ENCODE results near the gene DHH. TPM values are rescaled to one million over a fixed set of nuclear protein-coding genes. Genes with fewer than 3 reads are reported as not detected.

Gene DHH
- polyA plus RNA-seq, 1 of the 3 experiments (the other 2 are of a cell fraction): 0.13 TPM

DNA sequence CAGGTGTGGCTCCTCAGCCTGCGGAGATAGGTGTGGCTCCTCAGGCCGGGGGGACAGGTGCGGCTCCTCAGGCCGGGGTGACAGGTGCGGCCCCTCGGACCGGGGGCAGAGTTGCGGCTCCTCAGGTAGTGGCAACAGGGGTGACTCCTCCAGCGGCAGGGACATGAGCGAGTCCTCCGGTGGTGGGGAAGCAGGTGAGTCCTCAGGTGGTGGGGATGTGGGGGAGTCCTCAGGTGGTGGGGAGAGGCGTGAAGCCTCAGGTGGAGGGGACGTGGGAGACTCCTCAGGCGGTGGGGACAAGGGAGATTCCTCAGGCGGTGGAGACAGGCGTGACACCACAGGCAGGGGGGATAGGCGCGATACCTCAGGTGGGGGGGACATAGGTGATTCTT lies 43.2 kb downstream of the DHH start:
- peaks cover 43% of the 10 kb centered on the region for H3K79me2 ChIP-seq (ENCODE audit: insufficient read depth)
- H3F3A ChIP-seq (replicated peaks; ENCODE audit: insufficient read depth): peaks cover 6% of the 10 kb centered on the region
- no peak overlapping the region for H3K4me3 ChIP-seq (ENCODE audit: low read depth in 2 of 2, low read length in 1 of 2)
- H3K4me2 ChIP-seq: no peak overlapping the region
- no peak for DNase-seq
- no peak overlapping the region for H2AFZ ChIP-seq (ENCODE audit: low read depth)
- POLR2A ChIA-PET: no interaction called here
- CTCF ChIA-PET: interaction anchor here (3.7 kb wide), 1 partner anchor 13 kb away, joined by 15 read pairs; no protein-coding TSS in a partner anchor
- 98% methylated on average over 18 of the region's 18 CpGs for WGBS (ENCODE audit: low lambda C conversion rate)
- H3K27ac ChIP-seq (ENCODE audit: low read depth in 2 of 2, low read length in 1 of 2): no peak overlapping the region
- H3K27me3 ChIP-seq (ENCODE audit: insufficient read depth): no peaks in the 10 kb centered on the region
- no peak overlapping the region for H3K9ac ChIP-seq
- no peak for TF ChIP-seq ELF1 (IDR thresholded peaks at IDR 0.05)
- no peak for TF ChIP-seq MAX (IDR thresholded peaks at IDR 0.05; ENCODE audit: low read depth)
- no peak for TF ChIP-seq TAF1 (IDR thresholded peaks at IDR 0.05; ENCODE audit: borderline replicate concordance, low read depth, low read length)
- TF ChIP-seq FOSL2 (IDR thresholded peaks at IDR 0.05; ENCODE audit: borderline replicate concordance, low read depth): no peak
- no peak for TF ChIP-seq USF2 (IDR thresholded peaks at IDR 0.05; ENCODE audit: borderline replicate concordance, low read depth, low read length)
- TF ChIP-seq CHD2 (IDR thresholded peaks at IDR 0.05; ENCODE audit: low read length, partially characterized antibody): no peak
- TF ChIP-seq, protein P1, sequence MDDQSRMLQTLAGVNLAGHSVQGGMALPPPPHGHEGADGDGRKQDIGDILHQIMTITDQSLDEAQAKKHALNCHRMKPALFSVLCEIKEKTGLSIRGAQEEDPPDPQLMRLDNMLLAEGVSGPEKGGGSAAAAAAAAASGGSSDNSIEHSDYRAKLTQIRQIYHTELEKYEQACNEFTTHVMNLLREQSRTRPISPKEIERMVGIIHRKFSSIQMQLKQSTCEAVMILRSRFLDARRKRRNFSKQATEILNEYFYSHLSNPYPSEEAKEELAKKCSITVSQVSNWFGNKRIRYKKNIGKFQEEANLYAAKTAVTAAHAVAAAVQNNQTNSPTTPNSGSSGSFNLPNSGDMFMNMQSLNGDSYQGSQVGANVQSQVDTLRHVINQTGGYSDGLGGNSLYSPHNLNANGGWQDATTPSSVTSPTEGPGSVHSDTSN (IDR thresholded peaks at IDR 0.05): no peak
- no peak for TF ChIP-seq MEF2A (IDR thresholded peaks at IDR 0.05; ENCODE audit: borderline replicate concordance, low read depth)
- TF ChIP-seq SIN3A (IDR thresholded peaks at IDR 0.05; ENCODE audit: borderline replicate concordance, low read depth, low read length): no peak
- no peak for TF ChIP-seq MXI1 (IDR thresholded peaks at IDR 0.05; ENCODE audit: low read depth, low read length)
- no peak for TF ChIP-seq GABPA (IDR thresholded peaks at IDR 0.05; ENCODE audit: low read depth)
- TF ChIP-seq RFX5 (IDR thresholded peaks at IDR 0.05; ENCODE audit: low read length): no peak
- TF ChIP-seq EZH2phosphoT487 (IDR thresholded peaks at IDR 0.05; ENCODE audit: borderline replicate concordance, low read depth): no peak
- no peak for TF ChIP-seq ZBTB33 (IDR thresholded peaks at IDR 0.05; ENCODE audit: borderline replicate concordance, low read depth)
- no peak for TF ChIP-seq SMC3 (IDR thresholded peaks at IDR 0.05; ENCODE audit: low read depth, low read length)
- no peak for TF ChIP-seq TEAD4 (IDR thresholded peaks at IDR 0.05; ENCODE audit: borderline replicate concordance, insufficient read depth)
- TF ChIP-seq FOXJ3 (CRISPR knock-in tag; IDR thresholded peaks at IDR 0.05): no peak
- no peak for TF ChIP-seq RAD21 (IDR thresholded peaks at IDR 0.05; ENCODE audit: low read length)
- H4K20me1 ChIP-seq (ENCODE audit: insufficient read depth): peaks cover 56% of the 10 kb centered on the region
- H3K36me3 ChIP-seq (replicated peaks in 1 of 2; ENCODE audit: control insufficient read depth in 1 of 2, insufficient read depth in 2 of 2, low read length in 1 of 2): peaks cover 50 to 78% of the 10 kb centered on the region in 2 experiments
- peaks cover 8 to 14% of the 10 kb centered on the region in 2 experiments for H3K4me1 ChIP-seq (ENCODE audit: control insufficient read depth in 1 of 2, insufficient read depth in 2 of 2, low read depth in 1 of 2, low read length in 1 of 2)
- H3K9me2 ChIP-seq: no peaks in the 10 kb centered on the region
- H3K9me3 ChIP-seq: no peaks in the 10 kb centered on the region

All from SK-N-SH (cell line).